Fibroblast of skin of back (primary cell): ENCODE results near the gene FTSJ3.

ENCODE experiments used
- DNase-seq: peaks from one replicate; pipeline ENCODE4 v3.0.0-alpha.2; 2013

The FTSJ3 gene

DNA sequence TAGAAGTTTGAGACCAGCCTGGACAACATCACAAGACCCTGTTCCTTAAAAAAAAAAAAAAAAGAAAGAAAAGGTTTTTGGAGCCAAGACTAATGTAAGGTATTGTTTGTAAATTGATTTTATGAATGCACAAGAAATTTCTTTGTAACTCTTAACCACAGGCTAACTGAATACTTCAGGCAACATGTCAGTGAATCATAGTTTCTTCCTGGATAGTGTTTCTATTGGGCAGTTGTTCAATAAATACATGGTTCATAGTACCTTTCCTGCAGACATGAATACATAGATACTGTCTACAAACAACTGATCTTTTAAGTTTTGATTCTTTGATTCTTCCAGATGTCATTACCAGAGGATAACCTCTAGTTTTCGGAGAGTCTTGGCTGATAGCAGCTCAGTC, 41.9 kb downstream of the FTSJ3 start:
- peak; percentile 22 for DNase-seq

DNA sequence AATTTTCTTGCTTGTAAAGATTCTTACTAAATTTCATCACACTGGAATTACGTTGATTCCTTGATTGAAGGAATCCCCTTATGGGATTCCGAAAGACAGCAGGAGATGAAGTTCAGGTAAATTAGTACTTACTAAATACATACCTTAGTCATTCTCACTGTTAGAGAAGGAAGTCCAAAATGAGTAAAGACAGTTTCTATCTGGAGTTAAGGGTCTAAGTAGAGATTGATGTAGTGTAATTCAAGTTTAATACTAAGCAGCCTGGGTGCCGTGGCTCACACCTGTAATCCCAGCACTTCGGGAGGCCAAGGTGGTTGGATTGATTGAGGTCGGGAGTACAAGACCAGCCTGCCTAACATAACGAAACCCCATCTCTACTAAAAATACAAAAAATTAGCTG, 43.9 kb downstream of the FTSJ3 start:
- no peak for DNase-seq

DNA sequence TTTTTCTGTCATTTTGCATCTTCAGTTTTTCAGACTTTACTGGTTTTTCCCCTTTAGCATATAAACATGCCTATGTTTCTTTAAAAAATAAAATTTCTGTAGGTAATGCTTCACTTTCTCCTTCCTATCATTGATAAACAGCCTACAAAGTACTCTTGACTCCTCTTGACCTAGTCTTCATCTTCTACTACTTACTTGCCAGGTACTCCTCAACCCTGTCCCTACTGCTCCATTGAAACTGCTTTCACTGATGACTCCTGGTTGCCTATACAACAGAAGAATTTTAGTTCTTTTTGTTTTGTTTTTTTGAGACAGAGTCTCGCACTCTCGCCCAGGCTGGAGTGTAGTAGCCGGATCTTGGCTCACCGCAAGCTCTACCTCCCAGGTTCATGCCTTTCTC, 46.5 kb downstream of the FTSJ3 start:
- no peak for DNase-seq

DNA sequence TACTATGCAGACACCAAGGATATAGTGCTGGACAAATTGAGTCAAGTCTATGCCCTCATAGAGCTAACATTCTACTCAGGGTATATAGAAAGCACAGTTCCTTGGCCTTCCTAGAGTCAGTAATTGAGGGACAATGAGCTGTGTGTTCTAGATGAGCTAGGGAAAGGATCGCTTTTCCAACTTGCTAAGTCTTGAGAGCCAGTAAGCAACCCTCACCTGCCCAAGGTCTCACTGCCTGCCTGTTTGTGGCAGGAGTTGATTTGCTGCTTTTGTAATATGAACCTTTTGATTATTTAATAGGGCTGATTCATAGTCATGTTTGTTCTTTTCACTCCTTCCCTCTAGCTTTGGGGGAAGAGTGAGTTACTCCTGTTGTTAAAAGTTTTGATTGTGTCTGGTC, 47.0 kb downstream of the FTSJ3 start:
- DNase-seq: no peak

DNA sequence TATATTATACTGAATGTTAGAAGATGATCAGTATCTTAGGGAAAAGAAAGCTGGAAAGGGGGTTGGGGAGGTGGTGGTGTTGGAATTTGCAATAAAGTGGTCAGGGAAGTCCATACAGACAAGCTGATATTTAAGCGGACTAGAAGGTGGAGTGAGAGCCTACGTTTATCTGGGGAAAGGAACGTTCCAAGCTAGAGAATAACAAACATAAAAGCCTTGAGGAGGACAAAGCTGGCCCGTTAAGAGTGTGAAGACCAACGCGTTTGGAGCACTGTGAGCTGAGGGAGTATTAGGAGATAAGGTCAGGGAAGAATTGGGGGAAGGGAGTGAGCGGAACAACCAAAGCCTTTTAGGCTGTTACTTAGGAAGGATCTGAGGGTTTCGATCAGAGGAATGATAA, 52.0 kb downstream of the FTSJ3 start:
- no peak for DNase-seq

DNA sequence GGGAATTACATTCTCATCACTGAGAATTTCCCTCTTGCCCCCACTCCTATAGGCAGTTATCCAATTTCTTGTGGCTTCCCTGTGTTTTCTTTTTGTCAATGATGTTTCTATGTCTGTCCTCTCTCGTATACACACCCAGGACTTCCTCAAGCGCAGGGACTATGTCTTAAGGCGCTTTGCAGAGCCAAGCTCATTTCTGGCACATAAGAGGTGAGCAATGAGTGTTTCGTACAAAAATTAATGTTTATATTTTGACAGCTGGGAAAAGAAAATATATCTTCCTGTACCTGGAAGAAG, 52.5 kb downstream of the FTSJ3 start:
- peak; percentile 25 for DNase-seq

DNA sequence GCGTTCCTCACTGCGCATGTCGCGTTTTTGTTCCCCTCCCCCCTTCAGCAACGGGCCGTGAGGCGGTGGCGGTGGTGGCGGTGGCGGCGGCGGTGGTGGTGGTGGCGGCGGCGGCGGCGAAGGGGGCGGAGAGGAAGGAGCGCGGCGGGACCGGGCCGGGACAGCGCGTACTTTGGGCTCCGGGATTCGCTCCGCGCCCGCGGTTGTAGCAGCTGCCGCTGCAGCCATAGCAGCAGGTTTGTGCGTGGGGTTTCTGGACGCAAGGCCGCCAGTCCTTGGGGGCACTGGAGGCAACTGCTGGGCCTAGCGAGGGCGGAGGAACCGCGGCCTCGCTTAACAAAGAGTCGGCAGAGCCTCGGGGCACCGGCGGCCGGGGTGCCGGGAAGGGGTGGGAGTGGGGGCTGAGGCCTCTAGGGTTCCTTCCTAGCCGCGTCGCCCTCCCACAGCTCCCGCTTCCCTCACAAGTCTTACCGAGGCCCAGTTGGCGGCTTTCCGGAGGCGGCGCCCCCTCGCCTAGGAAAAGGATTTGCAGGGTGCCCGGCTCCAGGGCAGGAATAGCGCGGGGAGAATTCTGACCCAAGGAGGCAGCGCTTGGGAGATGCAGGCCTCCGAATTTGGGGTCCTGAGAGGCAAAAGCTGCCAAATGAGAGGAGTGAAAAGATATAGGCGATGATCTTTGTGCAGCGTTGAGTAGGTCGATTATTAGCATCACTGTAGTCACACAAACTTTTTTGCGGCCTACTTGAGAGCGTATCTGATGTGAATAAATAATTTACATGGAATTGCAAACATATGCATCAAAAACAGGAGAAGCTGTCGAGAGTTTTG, 53.1 kb downstream of the FTSJ3 start, which contains the start of gene DDX42:
TSS of gene DDX42 (plus strand) at position 30 of the 828 bp plus-strand sequence. CDS start 12,880 bp downstream, outside the sequence.
- peak; percentile 61 for DNase-seq

DNA sequence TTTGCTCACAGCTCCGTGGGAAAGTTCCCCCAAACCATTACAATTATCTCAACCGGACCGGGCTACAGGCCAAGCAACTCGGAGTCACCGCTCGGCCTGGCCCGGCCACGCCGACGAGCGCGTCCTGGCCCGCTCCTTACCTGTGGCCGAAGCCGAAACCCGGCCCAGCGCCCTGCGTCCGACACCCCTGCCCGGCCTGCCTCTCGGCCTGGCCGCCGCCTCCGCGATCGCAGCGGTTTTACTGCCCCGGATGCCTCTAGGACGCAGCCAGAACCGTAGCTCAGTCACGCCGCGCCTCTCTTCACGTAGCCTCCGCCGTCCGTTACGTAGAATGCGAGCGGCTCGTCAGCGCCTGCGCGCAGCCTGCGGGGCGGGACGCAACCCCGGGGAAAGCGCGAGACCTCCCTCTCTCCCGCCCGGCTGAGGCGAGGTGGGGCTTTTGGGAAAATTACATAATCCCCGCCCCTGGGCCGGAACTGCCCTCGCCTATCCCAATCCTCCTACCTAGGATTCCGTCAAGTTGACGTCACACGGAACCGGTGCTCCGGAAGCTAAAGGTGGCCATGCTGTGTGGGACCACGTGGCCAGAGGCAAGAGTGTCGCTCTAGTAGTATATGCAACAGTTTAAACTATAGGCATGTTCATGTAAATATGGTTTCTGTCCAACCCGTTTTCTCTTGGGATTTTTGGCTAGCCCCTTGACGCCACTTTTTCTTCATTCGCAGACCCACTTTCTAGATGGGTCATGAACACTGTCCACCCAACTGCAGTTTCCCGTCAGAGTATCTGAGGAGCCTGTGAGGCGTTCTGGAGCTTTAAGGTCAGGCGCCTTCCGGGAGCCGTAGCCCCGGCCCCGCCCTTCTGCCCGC, 54.0 kb downstream of the FTSJ3 start, which contains the start of gene CCDC47:
TSS of gene CCDC47 (minus strand) at position 326 of the 869 bp plus-strand sequence. CDS start 7,422 bp downstream, outside the sequence.
- peak; percentile 100 for DNase-seq

DNA sequence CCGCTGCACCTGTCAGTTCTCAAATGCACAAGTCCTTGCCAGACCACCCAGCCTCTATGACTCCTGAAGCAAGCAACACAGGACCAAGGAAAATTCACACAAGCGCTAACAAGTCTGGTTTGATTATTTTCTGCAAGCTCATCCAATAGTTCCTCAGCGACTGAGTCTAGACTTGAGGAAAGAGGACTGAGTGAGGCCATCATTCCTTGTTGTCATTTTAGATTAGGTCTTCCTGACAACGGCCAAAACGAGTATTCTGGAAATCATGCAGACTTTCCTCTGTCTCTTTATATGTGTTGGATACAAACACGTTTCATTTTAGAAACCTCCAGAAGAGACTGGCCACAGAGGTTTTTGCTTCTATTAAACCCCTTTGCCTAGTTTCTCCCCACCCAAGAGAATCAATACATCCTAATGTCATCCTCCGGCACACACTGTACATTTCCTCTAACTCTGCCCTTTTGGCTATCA, 54.6 kb downstream of the FTSJ3 start:
- DNase-seq: peak; percentile 18
